GM20431 (cell line): ENCODE measurements around the gene MPHOSPH6.
"Not testable (repeated sequence)": the region's sequence is repeated elsewhere in the genome, so short reads cannot be mapped to it uniquely, and the experiment has no call there.

Source experiments
- in situ Hi-C: fragments of 300-500 bp; cut with MseI, MboI; formaldehyde crosslinking; loops from one replicate; pipeline ENCODE4 v1.15.0; 2020; ENCODE audit warnings: low sequenced_read_pairs; ENCODE audit not compliant: unreplicated experiment

MPHOSPH6 gene

GRCh38 chr16:82133798-82134197 lies 36.2 kb downstream of the MPHOSPH6 start:
- in situ Hi-C loops = no loop called here

GRCh38 chr16:82129881-82130280 lies 40.1 kb downstream of the MPHOSPH6 start:
- in situ Hi-C loops = no loop called here

DNA sequence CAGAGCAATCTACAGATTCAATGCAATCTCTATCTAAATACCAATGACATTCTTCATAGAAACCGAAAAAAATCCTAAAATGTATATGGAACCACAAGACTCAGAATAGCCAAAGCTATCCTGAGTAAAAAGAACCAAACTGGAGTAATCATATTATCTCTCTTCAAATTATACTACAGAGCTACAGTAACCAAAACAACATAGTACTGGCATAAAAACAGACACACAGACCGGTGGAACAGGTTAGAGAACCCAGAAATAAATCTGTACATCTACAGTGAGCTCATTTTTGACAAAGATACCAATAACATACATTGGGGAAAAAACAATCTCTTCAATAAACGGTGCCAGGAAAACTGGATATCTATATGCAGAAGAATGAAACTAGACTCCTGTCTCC lies 45.4 kb downstream of the MPHOSPH6 start:
- in situ Hi-C loops = no loop called here

DNA sequence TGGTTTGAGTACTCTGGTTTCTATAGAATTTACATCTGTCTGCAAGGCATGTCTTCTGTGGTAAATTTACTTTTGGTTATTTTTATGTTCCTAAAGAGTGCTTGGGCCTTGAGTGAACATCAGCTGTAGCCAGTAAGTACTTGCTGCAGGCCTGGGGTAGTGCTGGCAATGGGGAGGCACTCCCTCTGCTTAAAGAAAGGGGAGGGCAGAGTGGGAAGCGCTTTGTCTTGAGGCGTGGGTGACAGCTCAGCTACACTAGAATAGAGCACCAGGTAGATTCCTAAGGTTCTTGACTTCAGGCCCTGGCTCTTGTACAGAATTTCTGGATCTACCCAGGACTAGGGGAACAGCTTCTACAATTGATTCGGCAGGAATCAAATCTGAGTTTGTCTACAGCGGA lies 50.6 kb downstream of the MPHOSPH6 start:
- in situ Hi-C loops = no loop called here

DNA sequence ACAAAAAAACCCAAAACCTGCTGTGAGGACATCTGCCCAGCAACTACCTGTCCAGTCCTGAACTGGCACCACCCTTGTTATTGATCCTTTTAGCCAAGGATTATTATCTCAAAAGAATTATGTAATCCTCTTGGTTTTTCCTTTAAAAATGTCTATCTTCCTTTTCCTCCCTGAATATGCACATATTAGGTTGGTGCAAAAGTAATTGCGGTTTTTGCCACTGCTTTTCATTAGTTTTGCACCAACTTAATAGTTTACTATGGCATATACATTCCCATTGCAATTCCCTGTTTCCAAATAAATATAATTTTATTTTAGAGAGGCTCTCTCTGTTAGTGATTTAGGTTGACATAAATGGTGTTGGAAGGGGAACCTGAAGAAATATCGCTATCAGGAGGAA lies 51.3 kb downstream of the MPHOSPH6 start:
- in situ Hi-C loops = no loop called here

GRCh38 chr16:82116535-82116934 lies 53.5 kb downstream of the MPHOSPH6 start:
- in situ Hi-C loops = no loop called here

- in situ Hi-C loops = no loop called here
Observed at GRCh38 chr16:82113741-82114140, 56.3 kb downstream of the MPHOSPH6 start.

DNA sequence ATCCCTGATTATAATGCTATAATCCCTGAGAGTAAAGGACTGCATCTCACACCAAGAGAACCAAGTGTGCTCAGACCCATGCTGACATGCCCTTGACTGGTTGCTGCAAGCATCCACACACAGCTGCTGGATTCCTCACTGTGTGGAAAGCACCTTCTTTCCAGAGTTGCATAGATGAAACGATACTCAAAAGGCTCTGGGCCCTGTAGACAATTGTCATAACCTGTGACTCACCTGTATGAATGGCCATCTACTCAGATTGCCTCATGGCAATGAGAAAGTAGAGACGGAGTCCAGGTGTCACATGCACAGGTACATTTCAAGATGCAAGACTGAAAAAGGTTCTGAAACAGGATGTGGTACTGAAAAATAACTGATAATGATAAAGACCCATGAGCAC lies 58.1 kb downstream of the MPHOSPH6 start:
- in situ Hi-C loops = no loop called here

DNA sequence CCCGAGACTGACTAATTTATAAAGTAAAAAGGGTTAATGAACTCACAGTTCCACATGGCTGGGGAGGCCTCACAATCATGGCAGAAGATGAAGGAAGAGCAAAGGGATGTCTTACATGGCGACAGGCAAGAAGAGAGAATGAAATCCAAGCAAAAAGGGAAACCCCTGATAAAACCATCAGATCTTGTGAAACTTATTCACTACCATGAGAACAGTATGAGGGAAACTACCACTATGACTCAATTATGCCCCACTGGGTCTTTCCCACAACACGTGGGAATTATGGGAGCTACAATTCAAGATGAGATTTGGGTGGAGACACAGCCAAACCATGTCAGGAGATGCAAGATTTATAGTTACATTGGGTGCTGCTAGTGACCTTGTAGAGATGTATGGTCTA lies 60.8 kb downstream of the MPHOSPH6 start:
- in situ Hi-C loops = not testable (repeated sequence)

DNA sequence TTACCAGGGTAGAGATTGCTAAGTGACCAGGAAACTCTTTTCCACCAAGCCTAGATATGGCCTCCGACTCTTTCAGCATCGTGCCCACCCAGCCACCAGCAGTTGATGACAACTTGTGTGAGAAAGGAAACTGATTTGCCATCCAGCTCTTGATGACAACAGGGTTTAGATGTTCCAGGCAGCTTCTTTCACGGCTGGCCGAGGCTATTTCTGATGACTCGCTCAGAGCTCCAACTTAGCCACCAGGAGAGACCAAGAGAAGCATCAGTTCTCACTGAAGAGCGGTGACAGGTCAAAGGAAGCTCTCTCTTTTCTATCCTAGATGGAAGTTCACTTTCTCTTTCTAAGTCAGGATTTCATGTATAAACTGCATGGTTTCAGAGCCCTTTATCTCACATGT lies 61.2 kb downstream of the MPHOSPH6 start:
- in situ Hi-C loops = no loop called here

DNA sequence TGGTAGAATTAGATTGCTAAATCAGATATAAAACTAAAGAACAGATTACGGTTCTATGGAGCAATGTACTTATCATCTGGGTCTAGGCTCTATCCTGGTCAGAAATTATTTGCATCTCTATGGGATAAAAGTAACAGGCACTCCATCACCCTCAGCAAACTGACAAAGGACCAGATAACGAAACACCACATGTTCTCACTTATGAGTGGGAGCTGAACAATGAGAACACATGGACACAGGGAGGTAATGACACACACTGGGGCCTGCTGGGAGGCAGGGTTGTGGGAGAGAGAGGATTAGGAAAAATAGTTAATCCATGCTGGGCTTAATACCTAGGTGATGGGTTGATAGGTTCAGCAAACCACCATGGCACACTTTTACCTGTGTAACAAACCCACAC lies 61.9 kb downstream of the MPHOSPH6 start:
- in situ Hi-C loops = no loop called here

DNA sequence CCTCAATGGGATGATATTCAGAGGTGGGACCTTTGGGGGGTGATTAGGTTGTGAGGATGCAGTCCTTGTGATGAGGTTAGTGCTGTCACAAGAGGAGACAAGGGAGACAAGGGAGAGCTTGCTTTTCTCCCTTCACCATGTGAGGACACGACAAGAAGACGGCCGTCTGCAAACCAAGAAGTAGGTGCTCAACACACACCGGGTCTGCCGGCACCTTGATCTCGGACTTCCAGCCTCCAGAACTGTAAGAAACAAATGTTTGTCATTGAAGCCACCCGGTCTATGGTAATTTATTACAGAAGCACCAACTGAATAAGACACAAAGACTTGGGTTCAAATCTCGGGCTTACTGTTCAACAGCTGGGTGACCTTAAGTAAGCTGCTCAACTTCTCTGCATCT lies 64.9 kb downstream of the MPHOSPH6 start:
- in situ Hi-C loops = no loop called here
